K562 (cell line): ENCODE measurements around the gene ACTR1B. TPM values are rescaled to one million over a fixed set of nuclear protein-coding genes. Genes with fewer than 3 reads are reported as not detected.

Experiments used
- MYC ChIP-seq, 2 experiments: fragments of 250-450 bp in 1 of 2; sonication (Bioruptor Pico) in 1 of 2; IDR thresholded peaks; 2 replicates each; pipeline versions ENCODE4 v1.5.1 to v1.6.1; 2012 to 2021; ENCODE audit warnings: low read depth in 2 of 2, borderline replicate concordance in 1 of 2, improper control_type of control experiment in 1 of 2, low read length in 1 of 2, mild to moderate bottlenecking in 1 of 2, moderate library complexity in 1 of 2
- NELFE ChIP-seq: IDR thresholded peaks from 2 replicates; pipeline ENCODE4 v1.6.1; 2011; ENCODE audit warnings: mild to moderate bottlenecking; ENCODE audit not compliant: insufficient read depth, insufficient read length
- PHF20 ChIP-seq: fragments of 450-650 bp; IDR thresholded peaks from 2 replicates; pipeline ENCODE4 v1.6.1; 2018; ENCODE audit not compliant: partially characterized antibody
- STAG1 ChIP-seq: sonication (generic); formaldehyde crosslinking; IDR thresholded peaks from 2 replicates; pipeline ENCODE4 v1.5.0; 2020; ENCODE audit warnings: missing genetic modification reagents, borderline replicate concordance
- ZNF124 ChIP-seq: sonication (generic); formaldehyde crosslinking; IDR thresholded peaks from 2 replicates; pipeline ENCODE4 v1.8.1; 2022; ENCODE audit warnings: missing genetic modification reagents
- polyA plus RNA-seq, 8 experiments: library from polyadenylated mRNA; depleted of rRNA in 4 of 8; stranded (reverse) in 5 of 8; unstranded in 3 of 8; fragments of >200 nt; fragmentation: Nextera tagmentation in 2 of 8; fragmentation: Illumina TruSeq in 1 of 8; extraction: Ambion mirVana in 2 of 8; extraction: Trizol in 1 of 8; gene quantifications; 2 replicates each; pipeline versions ENCODE4 v1.2.1 to v1.2.3, GENCODE V29; 2011 to 2014; ENCODE audit warnings: inconsistent platforms in 1 of 8, missing spikeins in 1 of 8
- total RNA-seq, 7 experiments: library from RNA; depleted of rRNA in 6 of 7; stranded (reverse); fragments of >200 nt in 6 of 7; fragmentation: Illumina TruSeq in 2 of 7; extraction: Trizol in 2 of 7; gene quantifications; 2 replicates each; pipeline versions ENCODE4 v1.2.1 to v1.2.3, GENCODE V29; 2011 to 2021; ENCODE audit warnings: low replicate concordance in 1 of 7
- TF ChIP-seq, protein P1 (sequence below): fragments of 450-650 bp; IDR thresholded peaks from 2 replicates; pipeline ENCODE4 v1.6.1; 2016
- TF ChIP-seq, protein P2 (sequence below): fragments of 450-650 bp; IDR thresholded peaks from 2 replicates; pipeline ENCODE4 v1.6.1; 2014; ENCODE audit warnings: low read depth, mild to moderate bottlenecking, moderate library complexity, borderline replicate concordance
- TF ChIP-seq, protein P3 (sequence below): sonication (generic); formaldehyde crosslinking; IDR thresholded peaks from 2 replicates; pipeline ENCODE4 v1.8.0; 2022; ENCODE audit warnings: mild to moderate bottlenecking, missing genetic modification reagents
- TF ChIP-seq, protein P4 (sequence below): fragments of 450-650 bp; IDR thresholded peaks from 2 replicates; pipeline ENCODE4 v1.6.1; 2016; ENCODE audit warnings: mild to moderate bottlenecking, moderate library complexity

The ACTR1B gene
- total and polyA plus RNA-seq, 9 of the 15 experiments (the other 6 are each of a cell fraction or from before 2014, with no cell fraction given) = 0.49 to 42.3 (median 22.5) TPM

DNA sequence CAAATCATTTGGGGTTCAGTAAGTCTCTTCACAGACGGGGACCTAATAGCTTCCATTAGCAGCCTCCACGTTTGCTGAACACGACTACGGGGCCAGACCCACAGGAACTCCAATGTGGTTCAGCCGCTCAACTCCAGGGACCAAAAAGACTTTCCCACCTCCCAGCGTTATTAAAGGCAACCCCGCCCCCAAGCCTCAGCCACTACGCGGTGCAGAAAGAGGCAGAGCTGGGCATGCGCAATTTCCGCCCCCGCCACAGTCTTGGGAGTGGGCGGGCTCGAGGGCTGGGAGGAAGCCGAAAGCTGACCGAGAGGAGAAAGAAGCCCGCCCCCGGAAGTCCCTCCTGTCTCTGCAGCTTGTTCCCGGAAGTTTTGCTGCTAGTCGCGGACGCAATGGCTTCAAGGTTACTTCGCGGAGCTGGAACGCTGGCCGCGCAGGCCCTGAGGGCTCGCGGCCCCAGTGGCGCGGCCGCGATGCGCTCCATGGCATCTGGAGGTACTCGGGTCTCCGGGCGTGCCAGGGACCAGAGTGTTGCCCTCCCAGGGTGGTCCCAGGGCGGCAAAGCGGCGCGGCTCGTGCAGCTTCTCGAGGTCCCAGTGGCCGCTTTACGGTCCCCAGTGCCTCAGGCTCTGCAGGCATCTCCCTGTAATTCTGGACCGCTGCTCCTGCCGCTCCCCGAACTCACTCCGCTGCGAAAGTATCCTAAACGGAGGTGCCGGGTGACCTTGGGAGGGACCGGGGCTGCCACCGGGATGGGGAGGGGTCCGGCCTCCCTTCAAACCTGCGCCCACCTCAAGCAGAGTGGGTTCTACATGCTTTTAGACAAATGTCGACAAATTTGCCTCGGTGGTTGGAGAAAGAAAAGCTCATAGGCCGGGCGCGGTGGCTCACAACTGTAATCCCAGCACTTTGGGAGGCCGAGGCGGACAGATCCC lies 17.9 kb downstream of the ACTR1B start, which contains the start of gene COX5B (continued):
- TF ChIP-seq, protein P1, sequence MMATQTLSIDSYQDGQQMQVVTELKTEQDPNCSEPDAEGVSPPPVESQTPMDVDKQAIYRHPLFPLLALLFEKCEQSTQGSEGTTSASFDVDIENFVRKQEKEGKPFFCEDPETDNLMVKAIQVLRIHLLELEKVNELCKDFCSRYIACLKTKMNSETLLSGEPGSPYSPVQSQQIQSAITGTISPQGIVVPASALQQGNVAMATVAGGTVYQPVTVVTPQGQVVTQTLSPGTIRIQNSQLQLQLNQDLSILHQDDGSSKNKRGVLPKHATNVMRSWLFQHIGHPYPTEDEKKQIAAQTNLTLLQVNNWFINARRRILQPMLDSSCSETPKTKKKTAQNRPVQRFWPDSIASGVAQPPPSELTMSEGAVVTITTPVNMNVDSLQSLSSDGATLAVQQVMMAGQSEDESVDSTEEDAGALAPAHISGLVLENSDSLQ = peak; percentile 43; the same call in 1 of the 2 replicates
- TF ChIP-seq MYC (IDR thresholded peaks at IDR 0.05; ENCODE audit: low read depth, low read length) (peak; percentile 45), MYC (CRISPR knock-in tag; IDR thresholded peaks at IDR 0.05; ENCODE audit: borderline replicate concordance, low read depth) (no peak), PHF20 (peak; percentile 89), STAG1 (CRISPR knock-in tag) (0 out of 2 replicates have a peak, but pooled peaks have one; percentile 22), ZNF124 (CRISPR knock-in tag) (no peak), NELFE (no peak)
- TF ChIP-seq, protein P2, sequence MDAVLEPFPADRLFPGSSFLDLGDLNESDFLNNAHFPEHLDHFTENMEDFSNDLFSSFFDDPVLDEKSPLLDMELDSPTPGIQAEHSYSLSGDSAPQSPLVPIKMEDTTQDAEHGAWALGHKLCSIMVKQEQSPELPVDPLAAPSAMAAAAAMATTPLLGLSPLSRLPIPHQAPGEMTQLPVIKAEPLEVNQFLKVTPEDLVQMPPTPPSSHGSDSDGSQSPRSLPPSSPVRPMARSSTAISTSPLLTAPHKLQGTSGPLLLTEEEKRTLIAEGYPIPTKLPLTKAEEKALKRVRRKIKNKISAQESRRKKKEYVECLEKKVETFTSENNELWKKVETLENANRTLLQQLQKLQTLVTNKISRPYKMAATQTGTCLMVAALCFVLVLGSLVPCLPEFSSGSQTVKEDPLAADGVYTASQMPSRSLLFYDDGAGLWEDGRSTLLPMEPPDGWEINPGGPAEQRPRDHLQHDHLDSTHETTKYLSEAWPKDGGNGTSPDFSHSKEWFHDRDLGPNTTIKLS = 0 out of 2 replicates have a peak, but pooled peaks have one; percentile 26
- TF ChIP-seq, protein P3, sequence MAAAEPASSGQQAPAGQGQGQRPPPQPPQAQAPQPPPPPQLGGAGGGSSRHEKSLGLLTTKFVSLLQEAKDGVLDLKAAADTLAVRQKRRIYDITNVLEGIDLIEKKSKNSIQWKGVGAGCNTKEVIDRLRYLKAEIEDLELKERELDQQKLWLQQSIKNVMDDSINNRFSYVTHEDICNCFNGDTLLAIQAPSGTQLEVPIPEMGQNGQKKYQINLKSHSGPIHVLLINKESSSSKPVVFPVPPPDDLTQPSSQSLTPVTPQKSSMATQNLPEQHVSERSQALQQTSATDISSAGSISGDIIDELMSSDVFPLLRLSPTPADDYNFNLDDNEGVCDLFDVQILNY (CRISPR knock-in tag) = no peak
- TF ChIP-seq, protein P4, sequence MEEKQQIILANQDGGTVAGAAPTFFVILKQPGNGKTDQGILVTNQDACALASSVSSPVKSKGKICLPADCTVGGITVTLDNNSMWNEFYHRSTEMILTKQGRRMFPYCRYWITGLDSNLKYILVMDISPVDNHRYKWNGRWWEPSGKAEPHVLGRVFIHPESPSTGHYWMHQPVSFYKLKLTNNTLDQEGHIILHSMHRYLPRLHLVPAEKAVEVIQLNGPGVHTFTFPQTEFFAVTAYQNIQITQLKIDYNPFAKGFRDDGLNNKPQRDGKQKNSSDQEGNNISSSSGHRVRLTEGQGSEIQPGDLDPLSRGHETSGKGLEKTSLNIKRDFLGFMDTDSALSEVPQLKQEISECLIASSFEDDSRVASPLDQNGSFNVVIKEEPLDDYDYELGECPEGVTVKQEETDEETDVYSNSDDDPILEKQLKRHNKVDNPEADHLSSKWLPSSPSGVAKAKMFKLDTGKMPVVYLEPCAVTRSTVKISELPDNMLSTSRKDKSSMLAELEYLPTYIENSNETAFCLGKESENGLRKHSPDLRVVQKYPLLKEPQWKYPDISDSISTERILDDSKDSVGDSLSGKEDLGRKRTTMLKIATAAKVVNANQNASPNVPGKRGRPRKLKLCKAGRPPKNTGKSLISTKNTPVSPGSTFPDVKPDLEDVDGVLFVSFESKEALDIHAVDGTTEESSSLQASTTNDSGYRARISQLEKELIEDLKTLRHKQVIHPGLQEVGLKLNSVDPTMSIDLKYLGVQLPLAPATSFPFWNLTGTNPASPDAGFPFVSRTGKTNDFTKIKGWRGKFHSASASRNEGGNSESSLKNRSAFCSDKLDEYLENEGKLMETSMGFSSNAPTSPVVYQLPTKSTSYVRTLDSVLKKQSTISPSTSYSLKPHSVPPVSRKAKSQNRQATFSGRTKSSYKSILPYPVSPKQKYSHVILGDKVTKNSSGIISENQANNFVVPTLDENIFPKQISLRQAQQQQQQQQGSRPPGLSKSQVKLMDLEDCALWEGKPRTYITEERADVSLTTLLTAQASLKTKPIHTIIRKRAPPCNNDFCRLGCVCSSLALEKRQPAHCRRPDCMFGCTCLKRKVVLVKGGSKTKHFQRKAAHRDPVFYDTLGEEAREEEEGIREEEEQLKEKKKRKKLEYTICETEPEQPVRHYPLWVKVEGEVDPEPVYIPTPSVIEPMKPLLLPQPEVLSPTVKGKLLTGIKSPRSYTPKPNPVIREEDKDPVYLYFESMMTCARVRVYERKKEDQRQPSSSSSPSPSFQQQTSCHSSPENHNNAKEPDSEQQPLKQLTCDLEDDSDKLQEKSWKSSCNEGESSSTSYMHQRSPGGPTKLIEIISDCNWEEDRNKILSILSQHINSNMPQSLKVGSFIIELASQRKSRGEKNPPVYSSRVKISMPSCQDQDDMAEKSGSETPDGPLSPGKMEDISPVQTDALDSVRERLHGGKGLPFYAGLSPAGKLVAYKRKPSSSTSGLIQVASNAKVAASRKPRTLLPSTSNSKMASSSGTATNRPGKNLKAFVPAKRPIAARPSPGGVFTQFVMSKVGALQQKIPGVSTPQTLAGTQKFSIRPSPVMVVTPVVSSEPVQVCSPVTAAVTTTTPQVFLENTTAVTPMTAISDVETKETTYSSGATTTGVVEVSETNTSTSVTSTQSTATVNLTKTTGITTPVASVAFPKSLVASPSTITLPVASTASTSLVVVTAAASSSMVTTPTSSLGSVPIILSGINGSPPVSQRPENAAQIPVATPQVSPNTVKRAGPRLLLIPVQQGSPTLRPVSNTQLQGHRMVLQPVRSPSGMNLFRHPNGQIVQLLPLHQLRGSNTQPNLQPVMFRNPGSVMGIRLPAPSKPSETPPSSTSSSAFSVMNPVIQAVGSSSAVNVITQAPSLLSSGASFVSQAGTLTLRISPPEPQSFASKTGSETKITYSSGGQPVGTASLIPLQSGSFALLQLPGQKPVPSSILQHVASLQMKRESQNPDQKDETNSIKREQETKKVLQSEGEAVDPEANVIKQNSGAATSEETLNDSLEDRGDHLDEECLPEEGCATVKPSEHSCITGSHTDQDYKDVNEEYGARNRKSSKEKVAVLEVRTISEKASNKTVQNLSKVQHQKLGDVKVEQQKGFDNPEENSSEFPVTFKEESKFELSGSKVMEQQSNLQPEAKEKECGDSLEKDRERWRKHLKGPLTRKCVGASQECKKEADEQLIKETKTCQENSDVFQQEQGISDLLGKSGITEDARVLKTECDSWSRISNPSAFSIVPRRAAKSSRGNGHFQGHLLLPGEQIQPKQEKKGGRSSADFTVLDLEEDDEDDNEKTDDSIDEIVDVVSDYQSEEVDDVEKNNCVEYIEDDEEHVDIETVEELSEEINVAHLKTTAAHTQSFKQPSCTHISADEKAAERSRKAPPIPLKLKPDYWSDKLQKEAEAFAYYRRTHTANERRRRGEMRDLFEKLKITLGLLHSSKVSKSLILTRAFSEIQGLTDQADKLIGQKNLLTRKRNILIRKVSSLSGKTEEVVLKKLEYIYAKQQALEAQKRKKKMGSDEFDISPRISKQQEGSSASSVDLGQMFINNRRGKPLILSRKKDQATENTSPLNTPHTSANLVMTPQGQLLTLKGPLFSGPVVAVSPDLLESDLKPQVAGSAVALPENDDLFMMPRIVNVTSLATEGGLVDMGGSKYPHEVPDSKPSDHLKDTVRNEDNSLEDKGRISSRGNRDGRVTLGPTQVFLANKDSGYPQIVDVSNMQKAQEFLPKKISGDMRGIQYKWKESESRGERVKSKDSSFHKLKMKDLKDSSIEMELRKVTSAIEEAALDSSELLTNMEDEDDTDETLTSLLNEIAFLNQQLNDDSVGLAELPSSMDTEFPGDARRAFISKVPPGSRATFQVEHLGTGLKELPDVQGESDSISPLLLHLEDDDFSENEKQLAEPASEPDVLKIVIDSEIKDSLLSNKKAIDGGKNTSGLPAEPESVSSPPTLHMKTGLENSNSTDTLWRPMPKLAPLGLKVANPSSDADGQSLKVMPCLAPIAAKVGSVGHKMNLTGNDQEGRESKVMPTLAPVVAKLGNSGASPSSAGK = no peak
